ENCODE measurements around the gene TMEM192. TPM values are rescaled to one million over a fixed set of nuclear protein-coding genes. Genes with fewer than 3 reads are reported as not detected.

Gene TMEM192
- total RNA-seq, result 7.8 and 10.0 TPM in 2 replicates

GRCh38 chr4:165112368-165113121 is at the start of gene TMEM192:
TSS of gene TMEM192 (minus strand) at chr4:165112860. CDS start at chr4:165112773, 87 bp downstream.

GRCh38 chr4:165053645-165054044 is 59.0 kb downstream of the TMEM192 start, which contains the start of gene TRIM75:
TSS of gene TRIM75 (plus strand) at chr4:165053866. CDS start at chr4:165059148, 5,282 bp downstream.

GRCh38 chr4:165031436-165032211 is 81.0 kb downstream of the TMEM192 start, which contains the start of gene TRIM60:
TSS of gene TRIM60 (plus strand) at chr4:165031999. CDS start at chr4:165040073, 8,074 bp downstream.

Other genes with a start within 250 kb of the TMEM192 start
- not detected in 2 replicates for gene APELA, start 235.7 kb downstream of the TMEM192 start, total RNA-seq
- gene TRIM61, start 135.2 kb downstream of the TMEM192 start, total RNA-seq, result 0.79 and 1.2 TPM in 2 replicates
- not detected in 2 replicates for gene TRIM60, start 80.9 kb downstream of the TMEM192 start, total RNA-seq
- gene TRIM75, start 59.0 kb downstream of the TMEM192 start, total RNA-seq, result not detected in 2 replicates
- gene KLHL2, start 94.7 kb upstream of the TMEM192 start, total RNA-seq, result 15.2 and 19.6 TPM in 2 replicates
- 297 and 415 TPM in 2 replicates for gene MSMO1, start 214.8 kb upstream of the TMEM192 start, total RNA-seq

Data from airway epithelial cell (primary cell).